Heart right ventricle (tissue), 16 donors: Measurements from ENCODE around the gene NRF1. TPM values are rescaled to one million over a fixed set of nuclear protein-coding genes. Genes with fewer than 3 reads are reported as not detected.

Experiments
- ATAC-seq, 8 donors: fragments of 200-7000 bp; cut with Tn5 transposase; one replicate each; pipeline ENCODE4 v1.9.1; 2020; ENCODE audit warnings: mild to moderate bottlenecking in 8 of 8, moderate library complexity in 8 of 8, moderate number of reproducible peaks in 1 of 8
- DNase-seq, 2 donors: peaks; one replicate each; pipeline ENCODE4 v3.0.0-alpha.2; 2020
- H3K27ac ChIP-seq, 10 donors: fragments of 200-600 bp; sonication (generic) in 2 of 10; one replicate each; pipeline versions ENCODE4 v1.5.0 to v1.8.0; 2020 to 2022; ENCODE audit warnings: mild to moderate bottlenecking in 3 of 10
- H3K27me3 ChIP-seq, 7 donors: fragments of 200-600 bp; one replicate each; pipeline ENCODE4 v1.8.0; 2021 to 2022; ENCODE audit warnings: mild to moderate bottlenecking in 2 of 7
- H3K36me3 ChIP-seq, 9 donors: fragments of 200-600 bp; sonication (generic) in 1 of 9; one replicate each; pipeline versions ENCODE4 v1.5.0 to v1.8.0; 2020 to 2022; ENCODE audit warnings: mild to moderate bottlenecking in 2 of 9
- H3K4me1 ChIP-seq, 9 donors: fragments of 200-600 bp; sonication (generic) in 1 of 9; one replicate each; pipeline versions ENCODE4 v1.5.0 to v1.8.0; 2020 to 2022; ENCODE audit warnings: mild to moderate bottlenecking in 4 of 9
- H3K4me3 ChIP-seq, 10 donors: fragments of 200-600 bp; sonication (generic) in 2 of 10; one replicate each; pipeline versions ENCODE4 v1.5.0 to v1.8.0; 2020 to 2022; ENCODE audit warnings: mild to moderate bottlenecking in 7 of 10, moderate library complexity in 2 of 10
- H3K9me3 ChIP-seq, 11 donors: fragments of 200-600 bp in 10 of 11; sonication (generic) in 2 of 11; one replicate each; pipeline versions ENCODE4 v1.5.0 to v1.8.0; 2013 to 2022; ENCODE audit warnings: mild to moderate bottlenecking in 2 of 11, control low read depth in 1 of 11, moderate library complexity in 1 of 11
- WGBS, 2 donors: extraction: QIAGEN DNeasy Blood & Tissue Kit; methylation state at CpG; one replicate each; pipeline ENCODE4 v1.1.7; 2013; ENCODE audit warnings: inconsistent platforms in 1 of 2; 5-methylcytosine and 5-hydroxymethylcytosine counted together
- intact Hi-C, 10 donors: fragments of 100-400 bp; cut with DNase I; formaldehyde crosslinking; loops; one replicate each; pipeline versions ENCODE4 v1.11.1 to v1.14.2; 2022
- polyA plus RNA-seq, 2 donors: library from polyadenylated mRNA; stranded (reverse); fragments of 200-250 nt; gene quantifications; one replicate each; pipeline ENCODE4 v1.2.3, GENCODE V29; 2013
- total RNA-seq, 10 donors: library from RNA; stranded (reverse); fragmentation: NEBNext Ultra II Directional in 3 of 10; extraction: Animal tissue kit (Norgen Biotek cat#: 25700) in 3 of 10; gene quantifications; one replicate each; pipeline versions ENCODE4 v1.2.1 to v1.2.4, GENCODE V29; 2021 to 2023
- TF ChIP-seq, protein P1 (sequence below), 9 donors: fragments of 200-600 bp; sonication (generic) in 2 of 9; IDR thresholded peaks; one replicate each; pipeline versions ENCODE4 v1.5.0 to v1.8.0; 2021 to 2022; ENCODE audit warnings: antibody characterized with exemption in 9 of 9, mild to moderate bottlenecking in 5 of 9, moderate library complexity in 1 of 9
- donor health status: Arrhythmogenic right ventricular cardiomyopathy.
- donor health status: ischemic (EF 13 %, LVEDD 7.1; RV severe dilation, severe dysfunction).
- donor health status: healthy with polysubstance abuse.
- donor health status: DM: no; HTN: yes; CAD: no.
- donor health status: DM: no; HTN: no; CAD: no.
- donor health status: ischemic (EF 25% LVEDD 6.9; RV normal size, moderate dysfunction).
- donor health status: ischemic (EF 25% LVEDD 5.7; RV mildly dilated, moderate dysfunction).
- donor health status: healthy.
- donor health status: DM: yes; HTN: yes; CAD: no.
- donor health status: Ischemic cardiomyopathy.
- donor health status: ischemic (EF 35%, LVEDD 5.7; RV mildly dilated, moderate dysfunction).
- donor health status: nonischemic (EF 11% LVEDD 7.7; RV severe dilation, severe dysfunction).
- donor health status: DM: yes; HTN: yes; CAD: no.
- donor health status: PGD.
- donor health status: ischemic (EF 29% LVEDD 5.4; RV normal size, mild dysfunction).
- donor health status: nonischemic (EF 23%, LVEDD 6.1; RV moderate dilation, normal function).

Gene NRF1
- total and polyA plus RNA-seq, 12 donors, result 4.9 to 16.0 (median 12.5) TPM

DNA sequence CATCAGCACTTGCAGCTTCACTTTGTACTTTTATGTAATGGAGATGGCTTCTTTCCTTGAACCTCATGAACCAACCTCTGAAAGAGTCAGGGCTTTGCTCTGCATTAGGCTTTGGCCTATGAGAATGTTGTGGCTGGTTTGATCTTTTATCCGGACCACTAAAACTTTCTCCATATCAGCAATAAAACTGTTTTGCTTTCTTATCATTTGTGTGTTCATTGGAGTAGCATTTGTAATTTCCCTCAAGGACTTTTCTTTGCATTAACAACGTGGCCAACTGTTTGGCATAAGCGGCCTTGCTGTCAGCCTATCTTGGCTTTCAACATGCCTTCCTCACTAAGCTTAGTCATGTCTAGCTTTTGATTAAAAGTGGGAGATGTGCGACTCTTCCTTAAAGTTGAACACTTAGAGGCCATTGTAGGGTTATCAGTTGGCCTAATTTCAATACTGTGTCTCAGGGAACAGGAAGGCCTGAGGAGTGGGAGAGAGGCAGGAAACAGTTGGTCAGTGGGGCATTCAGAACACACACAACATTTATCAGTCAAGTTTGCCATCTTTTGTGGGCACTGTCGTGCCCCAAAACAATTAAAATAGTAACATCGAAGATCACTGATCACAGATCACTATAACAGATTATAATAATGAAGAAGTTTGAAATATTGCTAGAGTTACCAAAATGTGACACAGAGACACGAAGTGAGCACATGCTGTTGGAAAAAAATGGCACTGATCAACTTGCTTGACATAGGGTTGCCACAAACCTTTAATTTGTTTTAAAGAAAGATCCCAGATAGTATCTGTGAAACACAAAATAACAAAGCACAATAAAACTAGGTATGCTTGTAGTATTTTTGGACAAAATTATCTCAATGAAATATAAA, 64.7 kb downstream of the NRF1 start:
- WGBS, 2 donors, result 74 to 81% methylated on average over 7 of the region's 7 CpGs
- H3K4me3 ChIP-seq, result no peak overlapping the region
- peaks cover 0 to 20% (median 9%) of the 10 kb centered on the region in 11 donors for H3K9me3 ChIP-seq
- no peak for ATAC-seq
- H3K27me3 ChIP-seq, result no peaks in the 10 kb centered on the region
- H3K4me1 ChIP-seq, result peaks cover 0 to 1% (median 0%) of the 10 kb centered on the region in 9 donors
- TF ChIP-seq, protein P1, sequence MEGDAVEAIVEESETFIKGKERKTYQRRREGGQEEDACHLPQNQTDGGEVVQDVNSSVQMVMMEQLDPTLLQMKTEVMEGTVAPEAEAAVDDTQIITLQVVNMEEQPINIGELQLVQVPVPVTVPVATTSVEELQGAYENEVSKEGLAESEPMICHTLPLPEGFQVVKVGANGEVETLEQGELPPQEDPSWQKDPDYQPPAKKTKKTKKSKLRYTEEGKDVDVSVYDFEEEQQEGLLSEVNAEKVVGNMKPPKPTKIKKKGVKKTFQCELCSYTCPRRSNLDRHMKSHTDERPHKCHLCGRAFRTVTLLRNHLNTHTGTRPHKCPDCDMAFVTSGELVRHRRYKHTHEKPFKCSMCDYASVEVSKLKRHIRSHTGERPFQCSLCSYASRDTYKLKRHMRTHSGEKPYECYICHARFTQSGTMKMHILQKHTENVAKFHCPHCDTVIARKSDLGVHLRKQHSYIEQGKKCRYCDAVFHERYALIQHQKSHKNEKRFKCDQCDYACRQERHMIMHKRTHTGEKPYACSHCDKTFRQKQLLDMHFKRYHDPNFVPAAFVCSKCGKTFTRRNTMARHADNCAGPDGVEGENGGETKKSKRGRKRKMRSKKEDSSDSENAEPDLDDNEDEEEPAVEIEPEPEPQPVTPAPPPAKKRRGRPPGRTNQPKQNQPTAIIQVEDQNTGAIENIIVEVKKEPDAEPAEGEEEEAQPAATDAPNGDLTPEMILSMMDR (IDR thresholded peaks at IDR 0.05), result no peak
- no peak overlapping the region for H3K27ac ChIP-seq
- intact Hi-C loops, result no loop called here
- peaks cover 0 to 92% (median 29%) of the 10 kb centered on the region in 9 donors for H3K36me3 ChIP-seq
- DNase-seq, result no peak

DNA sequence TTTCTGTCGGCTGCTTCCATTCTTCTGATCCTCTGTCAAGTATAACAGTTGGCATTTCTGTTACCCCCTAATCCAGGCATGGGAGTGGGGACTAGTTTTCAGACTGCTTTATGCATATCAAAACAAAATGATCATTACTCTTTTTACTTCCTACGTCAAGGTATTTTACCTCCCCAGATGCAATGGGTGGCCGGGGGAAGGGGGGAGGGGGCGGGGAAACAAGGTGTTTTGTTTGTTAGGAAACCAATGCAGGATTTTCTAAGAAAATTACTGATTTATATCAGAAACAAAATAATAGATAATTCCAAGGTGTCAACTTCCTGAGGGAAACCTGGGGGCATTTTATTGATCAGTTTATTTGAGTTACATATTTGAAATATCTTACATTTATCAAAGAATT, 66.3 kb downstream of the NRF1 start:
- H3K27me3 ChIP-seq, result no peaks in the 10 kb centered on the region
- H3K27ac ChIP-seq, result no peak overlapping the region
- peaks cover 0 to 76% (median 25%) of the 10 kb centered on the region in 9 donors for H3K36me3 ChIP-seq
- H3K4me3 ChIP-seq, result no peak overlapping the region
- TF ChIP-seq, protein P1 (IDR thresholded peaks at IDR 0.05), result no peak
- peaks cover 0 to 20% (median 9%) of the 10 kb centered on the region in 11 donors for H3K9me3 ChIP-seq
- DNase-seq (no peak), ATAC-seq (no peak)
- intact Hi-C loops, result no loop called here
- WGBS, 2 donors, result 96 to 97% methylated on average over 4 of the region's 4 CpGs
- H3K4me1 ChIP-seq, result no peaks in the 10 kb centered on the region

GRCh38 chr7:129678606-129679005, 67.1 kb downstream of the NRF1 start:
- Histone ChIP-seq H3K4me1 (no peaks in the 10 kb centered on the region), H3K27ac (no peak overlapping the region), H3K27me3 (no peaks in the 10 kb centered on the region), H3K9me3 (peaks cover 0 to 20% (median 9%) of the 10 kb centered on the region in 11 donors), H3K36me3 (peaks cover 0 to 68% (median 19%) of the 10 kb centered on the region in 9 donors), H3K4me3 (no peak overlapping the region)
- DNase-seq (no peak), ATAC-seq (no peak)
- TF ChIP-seq, protein P1 (IDR thresholded peaks at IDR 0.05), result no peak
- intact Hi-C loops, result no loop called here

DNA sequence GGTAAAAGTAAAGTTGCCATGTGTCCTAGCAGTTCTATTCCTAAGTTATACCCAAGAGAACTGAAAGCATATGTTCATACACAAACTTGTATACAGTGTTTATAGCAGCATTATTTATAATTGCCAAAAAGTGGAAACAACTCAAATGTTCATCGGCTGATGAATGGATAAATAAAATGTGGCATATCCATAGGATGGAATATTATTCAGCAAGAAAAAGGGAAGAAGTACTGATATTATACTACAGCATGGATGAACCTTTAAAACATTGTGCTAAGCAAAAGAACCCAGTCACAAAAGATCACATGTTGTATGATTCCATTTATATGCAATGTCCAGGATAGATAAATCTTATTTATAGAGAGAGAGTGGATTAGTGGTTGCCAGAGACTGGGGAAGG, 68.9 kb downstream of the NRF1 start:
- no peak overlapping the region for H3K4me3 ChIP-seq
- TF ChIP-seq, protein P1 (IDR thresholded peaks at IDR 0.05), result no peak
- H3K9me3 ChIP-seq, result peaks cover 0 to 11% (median 4%) of the 10 kb centered on the region in 11 donors
- no peak overlapping the region for H3K27ac ChIP-seq
- ATAC-seq (no peak), DNase-seq (no peak)
- H3K27me3 ChIP-seq, result no peaks in the 10 kb centered on the region
- H3K4me1 ChIP-seq, result peaks cover 0 to 8% (median 0%) of the 10 kb centered on the region in 9 donors
- intact Hi-C loops, result no loop called here
- peaks cover 0 to 50% (median 10%) of the 10 kb centered on the region in 9 donors for H3K36me3 ChIP-seq
- WGBS, 2 donors, result 95 to 100% methylated on average over 1 of the region's 1 CpG
